Right lobe of liver (tissue), 6 donors: Measurements from ENCODE around the gene ATXN2. TPM values are rescaled to one million over a fixed set of nuclear protein-coding genes. Genes with fewer than 3 reads are reported as not detected.
A peak's percentile ranks its signal among the peaks of the same experiment; 100 is the strongest.

Source experiments
- ATAC-seq, 4 donors: fragments of 200-7000 bp; cut with Tn5 transposase; one replicate each; pipeline ENCODE4 v1.9.1; 2020; ENCODE audit warnings: mild to moderate bottlenecking in 4 of 4, moderate library complexity in 4 of 4
- DNase-seq, 3 donors: peaks; one replicate each; pipeline ENCODE4 v3.0.0-alpha.2; 2020
- H3K27ac ChIP-seq, 3 donors: fragments of 200-600 bp; one replicate each; pipeline ENCODE4 v1.8.0; 2022
- H3K27me3 ChIP-seq, 2 donors: fragments of 200-600 bp; one replicate each; pipeline ENCODE4 v1.8.0; 2022
- H3K36me3 ChIP-seq, 4 donors: fragments of 200-600 bp; sonication (generic) in 1 of 4; one replicate each; pipeline versions ENCODE4 v1.5.1 to v1.8.0; 2017 to 2022; ENCODE audit warnings: control low read depth in 1 of 4
- H3K4me1 ChIP-seq, 4 donors: fragments of 200-600 bp; sonication (generic) in 1 of 4; one replicate each; pipeline versions ENCODE4 v1.5.1 to v1.8.0; 2017 to 2022; ENCODE audit warnings: control low read depth in 1 of 4
- H3K4me3 ChIP-seq, 3 donors: fragments of 200-600 bp; one replicate each; pipeline ENCODE4 v1.8.0; 2022
- H3K9me3 ChIP-seq, 4 donors: fragments of 200-600 bp; sonication (generic) in 1 of 4; one replicate each; pipeline versions ENCODE4 v1.5.1 to v1.8.0; 2017 to 2022; ENCODE audit warnings: control low read depth in 1 of 4
- CTCF ChIP-seq, 4 donors: fragments of 200-600 bp in 3 of 4; fragments of 450-650 bp in 1 of 4; IDR thresholded peaks; one replicate each; pipeline versions ENCODE4 v1.5.1 to v1.8.0; 2016 to 2022; ENCODE audit warnings: antibody characterized with exemption in 4 of 4, mild to moderate bottlenecking in 2 of 4
- POLR2A ChIP-seq: fragments of 450-650 bp; IDR thresholded peaks from one replicate; pipeline ENCODE4 v1.6.1; 2017; ENCODE audit warnings: antibody characterized with exemption, mild to moderate bottlenecking
- WGBS: methylation state at CpG from one replicate; pipeline ENCODE4 v1.1.6; 2018; ENCODE audit warnings: low coverage, low lambda C conversion rate; ENCODE audit not compliant: insufficient coverage; ENCODE audit errors: missing lambda C conversion rate; 5-methylcytosine and 5-hydroxymethylcytosine counted together
- intact Hi-C, 2 donors: fragments of 100-400 bp; cut with DNase I; formaldehyde crosslinking; loops; one replicate each; pipeline versions ENCODE4 v1.11.2 to v1.14.1; 2022
- total RNA-seq, 6 experiments: library from RNA; depleted of rRNA in 2 of 6; stranded (reverse); fragments of >200 nt in 2 of 6; fragmentation: NEBNext Ultra II Directional in 3 of 6; extraction: Animal tissue kit (Norgen Biotek cat#: 25700) in 3 of 6; gene quantifications; one replicate each; pipeline versions ENCODE4 v1.1.0 to v1.2.4, GENCODE V29; 2016 to 2023
- donor health status: DM: no; HTN: yes; CAD: no.
- donor health status: DM: no; HTN: no; CAD: no.
- donor health status: DM: no; HTN: no; CAD: no.
- donor health status: DM: no; HTN: yes; CAD: no.
- donor health status: DM: no; HTN: yes; CAD: no.

The ATXN2 gene
- total RNA-seq, 6 experiments from 2014 or later, result 19.1 to 39.5 (median 27.6) TPM

- WGBS, result 55% methylated on average over 2 of the region's 8 CpGs
- H3K36me3 ChIP-seq, result peaks cover 0 to 34% (median 2%) of the 10 kb centered on the region in 4 donors
- intact Hi-C loops, result no loop called here
- ATAC-seq (no peak), DNase-seq (no peak)
- H3K27me3 ChIP-seq, result no peaks in the 10 kb centered on the region
- no peaks in the 10 kb centered on the region for H3K9me3 ChIP-seq
- no peak for TF ChIP-seq CTCF (IDR thresholded peaks at IDR 0.05)
- no peak for TF ChIP-seq POLR2A
- no peak overlapping the region for H3K4me3 ChIP-seq
- peaks cover 0 to 31% (median 15%) of the 10 kb centered on the region in 4 donors for H3K4me1 ChIP-seq
- H3K27ac ChIP-seq, result peak overlapping the region; percentile 50 to 63 (median 51)
These were observed 154.7 kb downstream of the ATXN2 start for GRCh38 chr12:111444314-111444924.

- H3K4me3 ChIP-seq, result no peak overlapping the region
- no peaks in the 10 kb centered on the region for H3K9me3 ChIP-seq
- H3K27me3 ChIP-seq, result no peaks in the 10 kb centered on the region
- TF ChIP-seq CTCF (IDR thresholded peaks at IDR 0.05), result no peak
- no peak for TF ChIP-seq POLR2A
- no peak overlapping the region for H3K27ac ChIP-seq
- DNase-seq (peak in 1 of 3 donors; percentile 30), ATAC-seq (peak in 1 of 4 donors; percentile 9)
- peaks cover 0 to 31% (median 15%) of the 10 kb centered on the region in 4 donors for H3K4me1 ChIP-seq
- H3K36me3 ChIP-seq, result peaks cover 0 to 26% (median 0%) of the 10 kb centered on the region in 4 donors
- WGBS, result 77% methylated on average over 6 of the region's 7 CpGs
- intact Hi-C loops, result no loop called here
These were observed 155.5 kb downstream of the ATXN2 start for GRCh38 chr12:111443586-111443985.

GRCh38 chr12:111443086-111443485 lies 156.0 kb downstream of the ATXN2 start:
- peak in 1 of 3 donors; percentile 38 for DNase-seq
- no peak for ATAC-seq
- Histone ChIP-seq H3K4me3 (no peak overlapping the region), H3K36me3 (peaks cover 0 to 21% (median 0%) of the 10 kb centered on the region in 4 donors), H3K27me3 (no peaks in the 10 kb centered on the region), H3K27ac (no peak overlapping the region), H3K4me1 (peaks cover 0 to 31% (median 15%) of the 10 kb centered on the region in 4 donors), H3K9me3 (no peaks in the 10 kb centered on the region)
- intact Hi-C loops, result no loop called here
- WGBS, result 100% methylated on average over 4 of the region's 7 CpGs
- no peak for TF ChIP-seq POLR2A

GRCh38 chr12:111442301-111443045 lies 156.6 kb downstream of the ATXN2 start:
- no CpG with 5 or more reads among the region's 10 CpGs for WGBS

More at GRCh38 chr12:111442301-111443045, 156.6 kb downstream of the ATXN2 start:
- Histone ChIP-seq H3K36me3 (peaks cover 0 to 15% (median 0%) of the 10 kb centered on the region in 4 donors), H3K4me1 (peaks cover 0 to 31% (median 15%) of the 10 kb centered on the region in 4 donors), H3K9me3 (no peaks in the 10 kb centered on the region), H3K27ac (no peak overlapping the region), H3K4me3 (no peak overlapping the region), H3K27me3 (no peaks in the 10 kb centered on the region)
- DNase-seq (peak in 2 of 3 donors; percentile 26 to 42), ATAC-seq (no peak)
- intact Hi-C loops, result no loop called here
- TF ChIP-seq POLR2A (no peak), CTCF (IDR thresholded peaks at IDR 0.05) (no peak)
